Natural killer cell (primary cell): ENCODE results near the gene STAB2. TPM values are rescaled to one million over a fixed set of nuclear protein-coding genes. Genes with fewer than 3 reads are reported as not detected.

Experiments used
- ATAC-seq, 3 donors: fragments of 150-1000 bp in 2 of 3; fragments of 200-7000 bp in 1 of 3; cut with Tn5 transposase; 1 replicate in 1 of 3; 2 replicates in 2 of 3; pipeline ENCODE4 v1.10.0; 2021; ENCODE audit warnings: mild to moderate bottlenecking in 2 of 3, moderate library complexity in 2 of 3
- DNase-seq, 2 donors: peaks; one replicate each; pipeline versions ENCODE4 v3.0.0 to v3.0.0-alpha.2; 2013 to 2021; ENCODE audit warnings: mixed read lengths in 1 of 2
- H3K27ac ChIP-seq: one replicate; pipeline ENCODE4 v1.5.1; 2013; ENCODE audit warnings: mild to moderate bottlenecking, low read length
- H3K27me3 ChIP-seq: one replicate; pipeline ENCODE4 v1.6.1; 2013; ENCODE audit warnings: low read length; ENCODE audit not compliant: control insufficient read depth, insufficient read depth
- H3K36me3 ChIP-seq: one replicate; pipeline ENCODE4 v1.6.1; 2013; ENCODE audit warnings: low read length; ENCODE audit not compliant: control insufficient read depth, insufficient read depth
- H3K4me1 ChIP-seq: one replicate; pipeline ENCODE4 v1.6.1; 2013; ENCODE audit warnings: low read length; ENCODE audit not compliant: control insufficient read depth, insufficient read depth
- H3K4me3 ChIP-seq: one replicate; pipeline ENCODE4 v1.5.1; 2013; ENCODE audit warnings: low read length
- H3K9me3 ChIP-seq: one replicate; pipeline ENCODE4 v1.6.1; 2013; ENCODE audit warnings: low read length; ENCODE audit not compliant: control insufficient read depth, insufficient read depth
- H3K27ac Mint-ChIP-seq, 2 donors: one replicate each; pipeline ENCODE4 v1.8.0; 2022; ENCODE audit warnings: mild to moderate bottlenecking in 2 of 2, mixed read lengths in 2 of 2, moderate library complexity in 1 of 2
- H3K27me3 Mint-ChIP-seq, 2 donors: one replicate each; pipeline ENCODE4 v1.8.0; 2022; ENCODE audit warnings: low read depth in 2 of 2, mixed read lengths in 2 of 2
- H3K36me3 Mint-ChIP-seq: one replicate; pipeline ENCODE4 v1.8.0; 2022; ENCODE audit warnings: mixed read lengths
- H3K4me1 Mint-ChIP-seq, 2 donors: one replicate each; pipeline ENCODE4 v1.8.0; 2022; ENCODE audit warnings: mixed read lengths in 2 of 2
- H3K4me3 Mint-ChIP-seq: one replicate; pipeline ENCODE4 v1.8.0; 2022; ENCODE audit warnings: mild to moderate bottlenecking, moderate library complexity, mixed read lengths
- H3K9me3 Mint-ChIP-seq, 2 donors: one replicate each; pipeline ENCODE4 v1.8.0; 2022; ENCODE audit warnings: mixed read lengths in 2 of 2
- CTCF ChIP-seq: fragments of 200-600 bp; IDR thresholded peaks from one replicate; pipeline ENCODE4 v1.8.0; 2022; ENCODE audit warnings: antibody characterized with exemption
- WGBS: methylation state at CpG from one replicate; pipeline ENCODE4 v1.1.7; 2013; ENCODE audit warnings: missing lambda C conversion rate; ENCODE audit not compliant: insufficient coverage; 5-methylcytosine and 5-hydroxymethylcytosine counted together
- intact Hi-C: fragments of 100-400 bp; cut with micrococcal nuclease; formaldehyde crosslinking; loops from one replicate; pipeline ENCODE4 v1.14.2; 2022
- total RNA-seq, 4 donors: library from RNA; stranded (reverse); fragments of 120-200 nt in 1 of 4; gene quantifications; one replicate each; pipeline versions ENCODE4 v1.2.3 to v1.2.4, GENCODE V29; 2013 to 2022

Gene STAB2
- total RNA-seq, 3 donors from 2014 or later (not counting 1 experiment from before 2014, with no cell fraction given), result not detected

DNA sequence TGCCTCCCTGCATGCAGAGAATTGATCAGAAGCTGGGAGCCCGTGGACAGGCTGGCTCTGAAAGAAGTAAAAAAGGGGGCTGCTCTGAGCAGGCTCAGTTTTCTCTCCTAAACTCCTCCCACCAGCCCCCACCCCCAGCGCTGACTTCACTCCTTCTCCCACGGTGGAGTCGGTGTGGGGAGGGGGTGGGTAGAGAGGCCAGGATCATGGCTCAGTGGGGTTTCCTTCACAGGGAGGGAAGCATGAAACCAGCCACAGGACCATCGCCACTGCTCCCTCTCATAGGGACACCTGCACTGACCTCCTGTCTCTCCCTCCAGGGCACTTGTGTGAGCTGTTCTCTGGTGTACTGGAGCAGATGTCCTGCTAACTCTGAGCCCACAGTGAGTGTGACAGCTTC is 78.9 kb downstream of the STAB2 start:
- DNase-seq (no peak), ATAC-seq (no peak)
- no peak overlapping the region for H3K27ac ChIP-seq
- Mint-ChIP-seq H3K36me3 (no peaks in the 10 kb centered on the region), H3K4me1 (no peaks in the 10 kb centered on the region), H3K9me3 (no peaks in the 10 kb centered on the region), H3K4me3 (no peak overlapping the region), H3K27me3 (peaks cover 13 to 32% of the 10 kb centered on the region in 2 donors), H3K27ac (no peak overlapping the region)
- TF ChIP-seq CTCF, result no peak
- no peak overlapping the region for H3K4me3 ChIP-seq
- H3K36me3 ChIP-seq, result no peaks in the 10 kb centered on the region
- H3K9me3 ChIP-seq, result no peaks in the 10 kb centered on the region
- no peaks in the 10 kb centered on the region for H3K27me3 ChIP-seq
- WGBS, result 58% methylated on average over 2 of the region's 5 CpGs
- intact Hi-C loops, result no loop called here
- no peaks in the 10 kb centered on the region for H3K4me1 ChIP-seq

GRCh38 chr12:103667125-103667524 is 80.1 kb downstream of the STAB2 start:
- Mint-ChIP-seq H3K27me3 (peaks cover 8 to 21% of the 10 kb centered on the region in 2 donors), H3K36me3 (no peaks in the 10 kb centered on the region), H3K9me3 (no peaks in the 10 kb centered on the region), H3K4me1 (no peaks in the 10 kb centered on the region), H3K4me3 (no peak overlapping the region), H3K27ac (no peak overlapping the region)
- intact Hi-C loops, result no loop called here
- H3K27me3 ChIP-seq, result no peaks in the 10 kb centered on the region
- DNase-seq (no peak), ATAC-seq (no peak)
- 17% methylated on average over 1 of the region's 2 CpGs for WGBS
- no peaks in the 10 kb centered on the region for H3K9me3 ChIP-seq
- H3K4me3 ChIP-seq, result no peak overlapping the region
- TF ChIP-seq CTCF, result no peak
- H3K4me1 ChIP-seq, result no peaks in the 10 kb centered on the region
- no peak overlapping the region for H3K27ac ChIP-seq
- H3K36me3 ChIP-seq, result no peaks in the 10 kb centered on the region

DNA sequence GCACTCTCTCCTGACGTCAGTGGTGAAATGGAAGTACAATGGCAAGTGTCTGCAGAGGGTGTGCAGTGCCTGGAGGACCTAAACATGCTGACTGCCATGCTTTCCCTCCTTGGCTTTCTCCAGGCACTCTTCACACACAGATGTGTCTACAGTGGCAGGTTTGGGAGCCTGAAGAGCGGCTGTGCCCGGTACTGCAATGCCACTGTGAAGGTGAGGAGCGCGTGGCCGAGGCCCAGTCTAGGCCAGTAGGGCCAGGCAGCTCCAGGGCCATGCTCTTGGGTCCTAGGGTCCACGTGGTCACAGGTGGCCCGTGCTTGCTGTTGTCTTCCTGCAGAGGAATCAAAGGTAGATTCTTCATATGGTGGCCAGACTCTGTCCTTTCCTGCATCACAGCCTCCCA is 81.4 kb downstream of the STAB2 start:
- DNase-seq (no peak), ATAC-seq (no peak)
- no peak overlapping the region for H3K4me3 ChIP-seq
- intact Hi-C loops, result no loop called here
- H3K4me1 ChIP-seq, result no peaks in the 10 kb centered on the region
- no peaks in the 10 kb centered on the region for H3K4me1 Mint-ChIP-seq
- 84% methylated on average over 8 of the region's 8 CpGs for WGBS
- no peak overlapping the region for H3K27ac ChIP-seq
- no peaks in the 10 kb centered on the region for H3K9me3 ChIP-seq
- H3K27ac Mint-ChIP-seq, result no peak overlapping the region
- H3K36me3 Mint-ChIP-seq, result no peaks in the 10 kb centered on the region
- H3K9me3 Mint-ChIP-seq, result no peaks in the 10 kb centered on the region
- H3K27me3 Mint-ChIP-seq, result peaks cover 8 to 16% of the 10 kb centered on the region in 2 donors
- no peaks in the 10 kb centered on the region for H3K36me3 ChIP-seq
- H3K4me3 Mint-ChIP-seq, result no peak overlapping the region
- H3K27me3 ChIP-seq, result no peaks in the 10 kb centered on the region
- TF ChIP-seq CTCF, result no peak

- no peak for TF ChIP-seq CTCF
- H3K4me3 Mint-ChIP-seq, result no peak overlapping the region
Observed at GRCh38 chr12:103671367-103671766, 84.3 kb downstream of the STAB2 start.

More at GRCh38 chr12:103671367-103671766, 84.3 kb downstream of the STAB2 start:
- DNase-seq (no peak), ATAC-seq (no peak)
- intact Hi-C loops, result no loop called here
- no peaks in the 10 kb centered on the region for H3K36me3 Mint-ChIP-seq
- Histone ChIP-seq H3K9me3 (no peaks in the 10 kb centered on the region), H3K27me3 (no peaks in the 10 kb centered on the region), H3K27ac (no peak overlapping the region), H3K4me1 (no peaks in the 10 kb centered on the region), H3K4me3 (no peak overlapping the region), H3K36me3 (no peaks in the 10 kb centered on the region)
- no peaks in the 10 kb centered on the region for H3K4me1 Mint-ChIP-seq
- H3K27ac Mint-ChIP-seq, result no peak overlapping the region
- H3K27me3 Mint-ChIP-seq, result peaks cover 8% of the 10 kb centered on the region in 2 donors
- H3K9me3 Mint-ChIP-seq, result no peaks in the 10 kb centered on the region
- WGBS, result no CpG with 5 or more reads among the region's 1 CpG
